HepG2 (cell line): Measurements from ENCODE around the gene NKD1. TPM values are rescaled to one million over a fixed set of nuclear protein-coding genes. Genes with fewer than 3 reads are reported as not detected.

ENCODE experiments used
- ARNTL ChIP-seq: sonication (generic); formaldehyde crosslinking; IDR thresholded peaks from 2 replicates; pipeline ENCODE4 v1.4.0; 2020; ENCODE audit warnings: mild to moderate bottlenecking, missing genetic modification reagents
- IRF1 ChIP-seq: sonication (generic); formaldehyde crosslinking; IDR thresholded peaks from 2 replicates; pipeline ENCODE4 v1.4.0; 2020; ENCODE audit warnings: low read depth, mild to moderate bottlenecking, missing genetic modification reagents
- IRX3 ChIP-seq: sonication (generic); formaldehyde crosslinking; IDR thresholded peaks from 2 replicates; pipeline ENCODE4 v1.8.1; 2023; ENCODE audit warnings: mild to moderate bottlenecking, low read depth, missing genetic modification reagents, borderline replicate concordance
- JARID2 ChIP-seq: sonication (generic); formaldehyde crosslinking; IDR thresholded peaks from 2 replicates; pipeline ENCODE4 v1.8.1; 2023; ENCODE audit warnings: missing genetic modification reagents, inconsistent platforms; ENCODE audit not compliant: insufficient replicate concordance
- NCOA5 ChIP-seq: sonication (generic); formaldehyde crosslinking; IDR thresholded peaks from 2 replicates; pipeline ENCODE4 v1.4.0; 2020; ENCODE audit warnings: missing genetic modification reagents
- RBAK ChIP-seq: sonication (generic); formaldehyde crosslinking; IDR thresholded peaks from 2 replicates; pipeline ENCODE4 v1.5.1; 2020; ENCODE audit warnings: mild to moderate bottlenecking, missing genetic modification reagents
- TBX2 ChIP-seq: sonication (generic); formaldehyde crosslinking; IDR thresholded peaks from 2 replicates; pipeline ENCODE4 v1.5.0; 2020; ENCODE audit warnings: missing genetic modification reagents, mild to moderate bottlenecking, borderline replicate concordance
- ZBTB25 ChIP-seq: IDR thresholded peaks from 2 replicates; pipeline ENCODE4 v1.6.1; 2018; ENCODE audit warnings: missing genetic modification reagents
- ZNF276 ChIP-seq: sonication (generic); formaldehyde crosslinking; IDR thresholded peaks from 2 replicates; pipeline ENCODE4 v1.4.0; 2020; ENCODE audit warnings: mild to moderate bottlenecking, low read depth, missing genetic modification reagents
- ZNF609 ChIP-seq: sonication (generic); formaldehyde crosslinking; IDR thresholded peaks from 2 replicates; pipeline ENCODE4 v1.4.0; 2020; ENCODE audit warnings: mild to moderate bottlenecking, missing genetic modification reagents, borderline replicate concordance
- polyA plus RNA-seq, 8 experiments: library from polyadenylated mRNA; depleted of rRNA in 3 of 8; stranded (reverse) in 7 of 8; unstranded in 1 of 8; fragments of >200 nt; fragmentation: Illumina TruSeq in 4 of 8; extraction: Trizol in 4 of 8; gene quantifications; 2 replicates each; pipeline versions ENCODE4 v1.2.1 to v1.2.3, GENCODE V29; 2011 to 2016; ENCODE audit warnings: low read depth in 4 of 8, missing spikeins in 1 of 8, mixed read lengths in 1 of 8; ENCODE audit not compliant: insufficient read depth in 1 of 8
- total RNA-seq, 5 experiments: library from RNA; depleted of rRNA; stranded (reverse); fragments of >200 nt; fragmentation: Illumina TruSeq; extraction: Trizol; gene quantifications; 2 replicates each; pipeline ENCODE4 v1.2.3, GENCODE V29; 2016; ENCODE audit warnings: low read depth in 1 of 5
- TF ChIP-seq, protein P1 (sequence below): sonication (generic); formaldehyde crosslinking; IDR thresholded peaks from 2 replicates; pipeline ENCODE4 v1.4.0; 2020; ENCODE audit warnings: mild to moderate bottlenecking, missing genetic modification reagents
- TF ChIP-seq, protein P2 (sequence below): sonication (generic); formaldehyde crosslinking; IDR thresholded peaks from 2 replicates; pipeline ENCODE4 v1.8.1; 2023; ENCODE audit warnings: mild to moderate bottlenecking, missing genetic modification reagents

NKD1 gene
- total and polyA plus RNA-seq, 2 of the 13 experiments (the other 11 are each of a cell fraction or from before 2014, with no cell fraction given), result 70.4 to 121 TPM

DNA sequence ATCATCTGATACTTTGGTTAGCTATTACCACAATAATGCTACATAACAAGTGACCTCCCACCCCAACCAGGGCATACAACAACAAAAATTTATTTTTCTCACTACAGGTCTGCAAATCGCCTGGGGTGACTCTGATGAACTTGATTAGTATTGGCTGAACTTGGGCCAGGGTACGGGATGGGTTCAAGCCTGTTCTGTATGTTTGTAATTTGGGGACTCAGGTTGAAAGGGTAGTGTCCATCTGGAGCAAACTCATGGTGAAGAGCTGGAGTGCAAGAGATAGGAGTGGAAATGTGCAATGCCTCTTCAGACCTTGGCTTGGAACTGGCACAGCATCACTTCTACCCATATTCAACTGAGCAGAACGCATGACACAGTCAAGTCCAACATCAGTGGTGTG lies 16.3 kb upstream of the NKD1 start (continued):
- no peak for TF ChIP-seq ZNF609
- no peak for TF ChIP-seq IRX3 (CRISPR knock-in tag)
- no peak for TF ChIP-seq ZNF276 (CRISPR knock-in tag)
- no peak for TF ChIP-seq JARID2 (CRISPR knock-in tag)
- no peak for TF ChIP-seq NCOA5 (CRISPR knock-in tag)
- TF ChIP-seq TBX2 (CRISPR knock-in tag), result 0 out of 2 replicates have a peak, but pooled peaks have one; percentile 19
- TF ChIP-seq RBAK (CRISPR knock-in tag), result peak; percentile 27; the same call in 1 of the 2 replicates
- TF ChIP-seq ARNTL (CRISPR knock-in tag), result no peak
- no peak for TF ChIP-seq IRF1 (CRISPR knock-in tag)
- TF ChIP-seq, protein P1, sequence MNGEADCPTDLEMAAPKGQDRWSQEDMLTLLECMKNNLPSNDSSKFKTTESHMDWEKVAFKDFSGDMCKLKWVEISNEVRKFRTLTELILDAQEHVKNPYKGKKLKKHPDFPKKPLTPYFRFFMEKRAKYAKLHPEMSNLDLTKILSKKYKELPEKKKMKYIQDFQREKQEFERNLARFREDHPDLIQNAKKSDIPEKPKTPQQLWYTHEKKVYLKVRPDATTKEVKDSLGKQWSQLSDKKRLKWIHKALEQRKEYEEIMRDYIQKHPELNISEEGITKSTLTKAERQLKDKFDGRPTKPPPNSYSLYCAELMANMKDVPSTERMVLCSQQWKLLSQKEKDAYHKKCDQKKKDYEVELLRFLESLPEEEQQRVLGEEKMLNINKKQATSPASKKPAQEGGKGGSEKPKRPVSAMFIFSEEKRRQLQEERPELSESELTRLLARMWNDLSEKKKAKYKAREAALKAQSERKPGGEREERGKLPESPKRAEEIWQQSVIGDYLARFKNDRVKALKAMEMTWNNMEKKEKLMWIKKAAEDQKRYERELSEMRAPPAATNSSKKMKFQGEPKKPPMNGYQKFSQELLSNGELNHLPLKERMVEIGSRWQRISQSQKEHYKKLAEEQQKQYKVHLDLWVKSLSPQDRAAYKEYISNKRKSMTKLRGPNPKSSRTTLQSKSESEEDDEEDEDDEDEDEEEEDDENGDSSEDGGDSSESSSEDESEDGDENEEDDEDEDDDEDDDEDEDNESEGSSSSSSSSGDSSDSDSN (CRISPR knock-in tag), result no peak
- TF ChIP-seq, protein P2, sequence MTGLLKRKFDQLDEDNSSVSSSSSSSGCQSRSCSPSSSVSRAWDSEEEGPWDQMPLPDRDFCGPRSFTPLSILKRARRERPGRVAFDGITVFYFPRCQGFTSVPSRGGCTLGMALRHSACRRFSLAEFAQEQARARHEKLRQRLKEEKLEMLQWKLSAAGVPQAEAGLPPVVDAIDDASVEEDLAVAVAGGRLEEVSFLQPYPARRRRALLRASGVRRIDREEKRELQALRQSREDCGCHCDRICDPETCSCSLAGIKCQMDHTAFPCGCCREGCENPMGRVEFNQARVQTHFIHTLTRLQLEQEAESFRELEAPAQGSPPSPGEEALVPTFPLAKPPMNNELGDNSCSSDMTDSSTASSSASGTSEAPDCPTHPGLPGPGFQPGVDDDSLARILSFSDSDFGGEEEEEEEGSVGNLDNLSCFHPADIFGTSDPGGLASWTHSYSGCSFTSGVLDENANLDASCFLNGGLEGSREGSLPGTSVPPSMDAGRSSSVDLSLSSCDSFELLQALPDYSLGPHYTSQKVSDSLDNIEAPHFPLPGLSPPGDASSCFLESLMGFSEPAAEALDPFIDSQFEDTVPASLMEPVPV (CRISPR knock-in tag), result no peak
- TF ChIP-seq ZBTB25 (CRISPR knock-in tag), result no peak
